Measurements from ENCODE around the gene ITIH3.

DNA sequence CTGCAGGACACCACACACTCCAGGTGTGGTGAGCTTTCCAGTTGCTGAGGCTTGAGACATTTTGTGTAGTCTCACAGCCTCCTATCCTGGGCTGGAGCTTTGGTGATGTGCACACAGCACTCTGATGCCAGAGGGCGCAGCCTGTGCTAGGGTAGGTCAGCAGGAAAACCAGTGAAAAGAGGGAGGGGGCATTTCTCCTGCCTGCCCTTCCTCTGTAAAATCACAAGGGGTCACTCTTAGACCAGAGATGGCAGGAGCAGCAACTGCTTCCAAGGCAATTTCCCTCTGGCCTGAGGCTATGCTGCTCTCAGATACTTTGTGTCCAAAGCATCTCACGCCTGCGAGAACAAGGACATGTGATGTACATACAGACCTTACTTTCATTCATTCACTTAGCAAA is 56.8 kb downstream of the ITIH3 start:
- TF ChIP-seq, protein P1, sequence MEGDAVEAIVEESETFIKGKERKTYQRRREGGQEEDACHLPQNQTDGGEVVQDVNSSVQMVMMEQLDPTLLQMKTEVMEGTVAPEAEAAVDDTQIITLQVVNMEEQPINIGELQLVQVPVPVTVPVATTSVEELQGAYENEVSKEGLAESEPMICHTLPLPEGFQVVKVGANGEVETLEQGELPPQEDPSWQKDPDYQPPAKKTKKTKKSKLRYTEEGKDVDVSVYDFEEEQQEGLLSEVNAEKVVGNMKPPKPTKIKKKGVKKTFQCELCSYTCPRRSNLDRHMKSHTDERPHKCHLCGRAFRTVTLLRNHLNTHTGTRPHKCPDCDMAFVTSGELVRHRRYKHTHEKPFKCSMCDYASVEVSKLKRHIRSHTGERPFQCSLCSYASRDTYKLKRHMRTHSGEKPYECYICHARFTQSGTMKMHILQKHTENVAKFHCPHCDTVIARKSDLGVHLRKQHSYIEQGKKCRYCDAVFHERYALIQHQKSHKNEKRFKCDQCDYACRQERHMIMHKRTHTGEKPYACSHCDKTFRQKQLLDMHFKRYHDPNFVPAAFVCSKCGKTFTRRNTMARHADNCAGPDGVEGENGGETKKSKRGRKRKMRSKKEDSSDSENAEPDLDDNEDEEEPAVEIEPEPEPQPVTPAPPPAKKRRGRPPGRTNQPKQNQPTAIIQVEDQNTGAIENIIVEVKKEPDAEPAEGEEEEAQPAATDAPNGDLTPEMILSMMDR (IDR thresholded peaks at IDR 0.05), result peak in 4 of 6 experiments; percentile 22 to 70 (median 67)
- no peak for TF ChIP-seq POLR2A (IDR thresholded peaks at IDR 0.05)

All from Peyer's patch (tissue), 4 donors.